Activated naive CD4-positive, alpha-beta T cell treated with anti-CD3 and anti-CD28 coated beads for 36 hours (primary cell): Measurements from ENCODE around the gene FECH. TPM values are rescaled to one million over a fixed set of nuclear protein-coding genes. Genes with fewer than 3 reads are reported as not detected.
"Not testable (repeated sequence)": the region's sequence is repeated elsewhere in the genome, so short reads cannot be mapped to it uniquely, and the experiment has no call there.

Experiments used
- CTCF ChIA-PET: fragments of 350-600 bp; sonication (Branson Sonifier 250); formaldehyde crosslinking; loops from one replicate; lab custom pipeline; 2021; ENCODE audit warnings: antibody characterized with exemption; lab: Charles Lee
- DNase-seq: peaks from one replicate; pipeline ENCODE4 v3.0.0-alpha.2; 2020
- H3K27ac Mint-ChIP-seq: one replicate; pipeline ENCODE4 v1.8.0; 2021; ENCODE audit warnings: mild to moderate bottlenecking, mixed read lengths
- H3K27me3 Mint-ChIP-seq: one replicate; pipeline ENCODE4 v1.8.0; 2021; ENCODE audit warnings: low read depth, mixed read lengths
- H3K36me3 Mint-ChIP-seq: one replicate; pipeline ENCODE4 v1.8.0; 2021; ENCODE audit warnings: low read depth, mixed read lengths
- H3K4me1 Mint-ChIP-seq: one replicate; pipeline ENCODE4 v1.8.0; 2021; ENCODE audit warnings: low read depth, mixed read lengths
- H3K4me3 Mint-ChIP-seq: one replicate; pipeline ENCODE4 v1.8.0; 2021; ENCODE audit warnings: mild to moderate bottlenecking, moderate library complexity, mixed read lengths
- H3K9me3 Mint-ChIP-seq: one replicate; pipeline ENCODE4 v1.8.0; 2021; ENCODE audit warnings: mixed read lengths
- intact Hi-C: fragments of 100-400 bp; cut with micrococcal nuclease; formaldehyde crosslinking; loops from one replicate; pipeline ENCODE4 v1.15.1; 2023
- total RNA-seq, 2 experiments: library from RNA; stranded (reverse); gene quantifications; one replicate each; pipeline ENCODE4 v1.2.3, GENCODE V29; 2021

The FECH gene
- total RNA-seq, 2 experiments from 2014 or later: 18.8 to 19.2 TPM

DNA sequence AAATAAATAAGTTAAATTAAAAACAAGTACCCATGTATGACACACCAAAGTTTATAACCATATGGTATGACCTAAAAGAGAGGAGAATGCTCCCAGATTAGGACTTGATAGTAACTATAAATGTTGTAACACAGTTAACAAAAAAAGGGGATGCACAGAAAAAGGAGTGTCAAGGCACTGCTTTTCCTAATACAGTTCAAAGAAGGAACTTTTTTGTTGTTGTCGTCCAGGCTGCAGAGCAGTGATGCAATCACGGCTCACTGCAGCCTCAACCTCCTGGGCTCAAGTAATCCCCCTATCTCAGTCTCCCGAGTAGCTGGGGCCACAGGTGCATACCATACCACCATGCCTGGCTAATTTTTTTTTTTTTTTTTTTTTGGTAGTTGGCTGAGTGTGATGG lies 32.4 kb upstream of the FECH start:
- Mint-ChIP-seq H3K4me3 (no peak overlapping the region), H3K4me1 (peaks cover 37% of the 10 kb centered on the region), H3K27ac (no peak overlapping the region), H3K27me3 (no peaks in the 10 kb centered on the region), H3K36me3 (peaks cover 24% of the 10 kb centered on the region), H3K9me3 (no peaks in the 10 kb centered on the region)
- DNase-seq: no peak
- CTCF ChIA-PET: no interaction called here
- intact Hi-C loops: no loop called here

DNA sequence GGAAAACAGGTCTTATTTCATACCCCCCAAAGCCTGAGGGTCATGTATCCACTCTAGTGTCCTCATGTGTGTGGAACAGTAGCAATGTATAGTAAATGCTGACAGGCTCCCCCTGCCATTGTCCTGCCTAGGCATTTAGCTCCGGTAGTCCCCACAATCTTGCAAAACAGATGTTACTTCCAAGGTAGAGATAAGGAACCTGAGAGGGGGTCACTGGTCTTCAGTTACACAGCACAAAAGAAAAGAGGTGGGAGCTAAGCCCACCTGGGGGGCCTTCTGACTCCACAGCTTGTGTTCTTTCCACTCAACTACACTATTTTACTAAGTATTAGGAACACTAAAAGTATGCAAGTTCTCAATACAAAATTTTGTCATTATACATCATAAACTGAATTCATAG lies 17.4 kb upstream of the FECH start:
- CTCF ChIA-PET: interaction anchor here (1.2 kb wide), 1 partner anchor 45 kb away, joined by 5 read pairs; no protein-coding TSS in a partner anchor

DNA sequence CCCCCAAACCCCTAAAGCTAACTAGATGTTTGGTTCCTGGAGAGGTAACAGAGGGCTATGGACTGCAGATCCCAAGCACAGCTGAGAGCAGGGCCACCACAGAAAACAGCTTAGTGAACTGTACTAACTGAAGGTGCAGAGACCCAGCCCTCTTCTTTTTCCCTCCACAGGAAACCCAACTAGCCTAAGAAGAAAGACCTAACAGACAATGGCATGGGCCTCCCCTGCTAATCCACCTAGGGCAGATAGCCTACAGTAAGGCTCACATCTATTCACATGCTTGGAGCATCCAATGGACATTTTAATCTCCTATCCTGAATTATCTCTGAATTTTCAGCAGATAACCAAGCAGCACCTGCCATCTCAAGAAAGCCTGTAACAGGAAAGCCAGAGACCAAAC lies 8.8 kb upstream of the FECH start:
- Mint-ChIP-seq H3K36me3 (peaks cover 33% of the 10 kb centered on the region), H3K27ac (no peak overlapping the region), H3K27me3 (no peaks in the 10 kb centered on the region), H3K9me3 (no peaks in the 10 kb centered on the region), H3K4me3 (no peak overlapping the region), H3K4me1 (peaks cover 9% of the 10 kb centered on the region)
- DNase-seq: no peak
- intact Hi-C loops: no loop called here
- CTCF ChIA-PET: no interaction called here

More for the DNA sequence above, 17.4 kb upstream of the FECH start:
- no peaks in the 10 kb centered on the region for H3K9me3 Mint-ChIP-seq
- no peak for DNase-seq
- H3K27ac Mint-ChIP-seq: no peak overlapping the region
- H3K27me3 Mint-ChIP-seq: no peaks in the 10 kb centered on the region
- intact Hi-C loops: no loop called here
- H3K4me1 Mint-ChIP-seq: no peaks in the 10 kb centered on the region
- peaks cover 58% of the 10 kb centered on the region for H3K36me3 Mint-ChIP-seq
- no peak overlapping the region for H3K4me3 Mint-ChIP-seq

DNA sequence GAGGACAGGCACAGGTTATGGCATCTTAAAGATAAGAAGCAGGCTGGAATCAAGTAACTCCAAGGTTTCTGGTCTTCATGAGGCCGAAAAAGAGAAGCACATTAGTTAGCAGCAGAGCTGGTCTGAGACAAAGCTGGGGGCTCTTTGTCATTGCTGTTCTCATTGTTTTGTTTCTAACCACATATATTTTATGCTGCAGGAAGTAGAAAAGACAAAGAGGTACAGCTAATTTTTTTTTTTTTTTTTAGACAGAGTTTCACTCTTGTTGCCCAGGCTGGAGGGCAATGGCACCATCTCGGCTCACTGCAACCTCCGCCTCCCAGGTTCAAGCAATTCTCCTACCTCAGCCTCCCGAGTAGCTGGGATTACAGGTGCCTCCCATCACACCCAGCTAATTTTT lies 6.2 kb upstream of the FECH start:
- H3K9me3 Mint-ChIP-seq, H3K27ac Mint-ChIP-seq, DNase-seq, intact Hi-C loops, H3K4me1 Mint-ChIP-seq, H3K36me3 Mint-ChIP-seq, H3K27me3 Mint-ChIP-seq, H3K4me3 Mint-ChIP-seq: not testable (repeated sequence)
- CTCF ChIA-PET: interaction anchor here (0.7 kb wide), 1 partner anchor 33 kb away, joined by 3 read pairs; no protein-coding TSS in a partner anchor

DNA sequence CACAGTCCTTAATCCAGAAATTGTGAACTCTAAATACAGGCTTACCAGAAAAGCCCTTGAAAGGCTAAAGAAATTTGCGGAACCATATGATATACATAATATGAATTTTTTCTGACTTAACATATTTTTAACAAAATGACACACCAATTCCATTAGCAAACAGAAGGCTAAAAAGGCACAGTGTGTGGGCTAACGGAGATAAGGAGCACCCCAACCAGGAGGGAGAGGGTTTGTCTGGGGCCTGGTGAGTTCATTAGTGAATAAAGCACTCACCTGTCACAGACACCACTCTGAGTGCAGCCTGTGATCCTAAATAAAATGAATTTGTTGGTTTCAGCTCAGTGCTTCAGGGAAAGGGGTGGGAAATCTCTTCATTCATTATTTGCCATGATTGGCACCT lies 2.7 kb upstream of the FECH start:
- Mint-ChIP-seq H3K9me3 (no peaks in the 10 kb centered on the region), H3K4me3 (no peak overlapping the region), H3K27me3 (no peaks in the 10 kb centered on the region), H3K27ac (no peak overlapping the region), H3K36me3 (peaks cover 6% of the 10 kb centered on the region), H3K4me1 (peaks cover 24% of the 10 kb centered on the region)
- DNase-seq: no peak
- intact Hi-C loops: loop anchor here (5.0 to 10.0 kb wide), 2 partner anchors 456 to 952 kb away; partner anchors contain the start of genes NEDD4L and TXNL1
- CTCF ChIA-PET: interaction anchor here (0.6 to 1.9 kb wide), 2 partner anchors 27 to 108 kb away, joined by 4 to 5 read pairs; no protein-coding TSS in a partner anchor

DNA sequence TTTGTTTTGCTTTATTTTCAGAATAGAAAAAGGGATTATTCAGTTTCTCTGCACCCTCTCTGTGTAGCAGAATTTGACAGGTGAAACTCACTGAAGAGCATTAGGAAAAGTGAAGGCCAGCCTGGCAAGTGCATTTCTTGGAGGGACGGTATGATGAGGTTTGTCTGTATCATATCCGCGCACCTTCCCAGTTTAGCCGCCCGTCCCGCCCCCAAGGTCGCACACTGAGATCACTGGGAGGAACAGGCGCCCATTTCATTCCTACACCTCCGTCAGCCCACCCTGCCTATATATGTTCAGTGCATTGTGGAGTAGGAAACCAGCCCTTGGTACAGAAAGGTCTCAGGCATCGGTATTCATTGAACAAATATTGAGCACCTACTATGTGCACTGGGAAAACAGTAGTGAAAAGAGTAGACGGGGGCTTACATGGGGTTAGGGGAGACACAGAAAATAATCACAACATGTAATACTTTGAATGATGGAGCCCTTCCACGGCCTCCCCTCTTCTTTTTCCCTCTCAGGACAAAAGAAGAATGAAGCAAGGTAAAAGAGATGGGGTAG lies 678 bp upstream of the FECH start:
- no peaks in the 10 kb centered on the region for H3K9me3 Mint-ChIP-seq
- H3K4me3 Mint-ChIP-seq: peak overlapping the region; percentile 83
- H3K36me3 Mint-ChIP-seq: peaks cover 5% of the 10 kb centered on the region
- CTCF ChIA-PET: no interaction called here
- peaks cover 20% of the 10 kb centered on the region for H3K4me1 Mint-ChIP-seq
- H3K27ac Mint-ChIP-seq: peak overlapping the region; percentile 56
- intact Hi-C loops: loop anchor here (5.0 to 10.0 kb wide), 2 partner anchors 458 to 950 kb away; partner anchors contain the start of genes NEDD4L and TXNL1
- no peaks in the 10 kb centered on the region for H3K27me3 Mint-ChIP-seq
- DNase-seq: no peak

DNA sequence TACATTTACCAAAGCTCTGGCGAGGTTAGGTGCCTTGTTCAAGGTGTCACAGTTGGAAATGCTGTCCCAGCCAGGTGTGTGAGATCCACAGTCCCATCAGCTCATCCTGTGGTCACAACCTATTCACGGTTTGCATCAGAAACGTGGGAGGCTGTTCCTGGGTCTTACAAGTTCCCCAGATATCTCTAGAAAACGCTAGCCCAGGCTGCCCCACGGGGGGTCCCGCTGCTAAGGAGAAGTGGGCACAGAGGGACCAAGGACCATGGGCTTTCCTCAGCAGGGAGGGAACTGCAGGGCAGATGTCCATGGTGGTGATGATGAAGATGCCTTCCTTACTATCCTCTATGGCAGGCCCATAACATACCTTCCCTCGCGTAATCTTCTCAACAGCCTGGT lies 649 bp downstream of the FECH start:
- CTCF ChIA-PET: interaction anchor here (0.6 kb wide), 1 partner anchor 31 kb away, joined by 3 read pairs; no protein-coding TSS in a partner anchor
- Mint-ChIP-seq H3K27ac (no peak overlapping the region), H3K27me3 (no peaks in the 10 kb centered on the region), H3K4me3 (peak overlapping the region; percentile 83), H3K4me1 (peaks cover 21% of the 10 kb centered on the region), H3K36me3 (peaks cover 9% of the 10 kb centered on the region), H3K9me3 (no peaks in the 10 kb centered on the region)
- intact Hi-C loops: loop anchor here (1.0 to 10.0 kb wide), 3 partner anchors 35 to 949 kb away; partner anchors contain the start of genes NARS1, NEDD4L and TXNL1
- DNase-seq: peak; percentile 16

DNA sequence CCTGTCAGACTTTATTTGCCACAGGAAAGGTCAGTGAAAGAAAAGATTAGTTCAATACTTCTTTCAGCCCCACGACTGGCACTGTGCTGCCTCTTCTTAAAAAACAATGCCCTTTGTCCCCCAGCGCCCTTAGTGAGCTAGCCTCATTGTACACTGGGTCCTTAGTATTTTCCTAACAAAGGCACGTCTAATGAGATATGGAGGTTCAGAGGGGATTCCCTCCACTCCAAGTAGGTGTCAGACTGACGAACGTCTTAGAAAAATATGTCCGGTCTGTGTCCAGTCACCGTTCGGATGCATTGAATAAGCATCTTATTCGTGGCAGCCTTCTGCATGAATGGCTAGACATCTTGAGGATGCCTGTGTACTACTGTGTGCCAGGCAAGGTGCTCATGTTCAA lies 1.1 kb downstream of the FECH start:
- no peak for DNase-seq
- intact Hi-C loops: loop anchor here (5.0 to 10.0 kb wide), 2 partner anchors 459 to 948 kb away; partner anchors contain the start of genes NEDD4L and TXNL1
- Mint-ChIP-seq H3K27ac (no peak overlapping the region), H3K4me3 (peak overlapping the region; percentile 83), H3K9me3 (no peaks in the 10 kb centered on the region), H3K4me1 (peaks cover 25% of the 10 kb centered on the region), H3K36me3 (peaks cover 9% of the 10 kb centered on the region), H3K27me3 (no peaks in the 10 kb centered on the region)
- CTCF ChIA-PET: interaction anchor here (0.6 kb wide), 1 partner anchor 32 kb away, joined by 3 read pairs; no protein-coding TSS in a partner anchor

DNA sequence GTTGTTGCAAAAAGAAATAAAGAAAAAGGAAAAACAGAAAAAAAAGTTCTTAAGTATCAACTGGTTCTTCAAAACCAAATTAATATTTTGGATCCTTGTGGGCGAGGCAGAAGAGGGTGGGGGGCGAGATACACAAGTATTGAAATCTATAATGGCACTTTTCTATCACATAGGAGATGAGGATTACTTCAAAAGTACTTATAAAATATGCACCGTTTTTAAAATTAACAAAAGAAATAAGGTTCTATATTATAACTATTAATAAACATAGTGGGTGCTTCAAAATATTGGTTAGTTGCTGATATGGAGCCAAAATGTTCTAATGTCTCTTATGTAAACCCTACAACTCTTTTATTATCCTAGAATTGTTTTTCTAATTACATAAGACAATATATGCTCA lies 2.1 kb downstream of the FECH start:
- Mint-ChIP-seq H3K4me3 (no peak overlapping the region), H3K27me3 (no peaks in the 10 kb centered on the region), H3K27ac (no peak overlapping the region), H3K4me1 (peaks cover 32% of the 10 kb centered on the region), H3K36me3 (peaks cover 13% of the 10 kb centered on the region), H3K9me3 (no peaks in the 10 kb centered on the region)
- CTCF ChIA-PET: no interaction called here
- intact Hi-C loops: loop anchor here (10.0 kb wide), 1 partner anchor 460 kb away; the partner anchor contains the start of gene NEDD4L
- DNase-seq: no peak

DNA sequence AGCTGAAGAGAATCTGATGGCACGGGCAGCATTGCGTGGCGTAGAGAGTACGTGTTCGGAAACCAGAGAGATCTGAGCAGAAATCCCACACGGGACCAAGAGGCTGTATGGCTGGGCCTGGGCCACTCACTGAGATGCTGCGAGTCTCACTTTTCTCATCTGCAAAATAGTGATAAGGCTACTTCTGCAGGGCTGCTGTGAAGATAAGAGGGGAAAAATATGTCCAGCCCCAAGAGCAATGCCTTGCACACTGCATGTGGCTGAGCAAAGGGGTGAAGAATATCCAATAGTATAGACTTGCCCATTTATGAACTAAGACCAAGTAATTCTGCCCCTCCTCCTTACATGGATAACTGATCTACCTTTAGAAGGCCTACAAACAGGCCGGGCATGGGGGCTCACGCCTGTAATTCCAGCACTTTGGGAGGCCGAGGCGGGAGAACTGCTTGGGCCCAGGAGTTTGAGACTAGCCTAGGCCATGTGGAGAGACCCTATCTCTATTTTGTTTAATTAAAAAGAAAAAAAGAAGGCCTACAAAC lies 3.1 kb downstream of the FECH start:
- DNase-seq: no peak
- H3K36me3 Mint-ChIP-seq: peaks cover 17% of the 10 kb centered on the region
- no peak overlapping the region for H3K4me3 Mint-ChIP-seq
- peaks cover 32% of the 10 kb centered on the region for H3K4me1 Mint-ChIP-seq
- intact Hi-C loops: loop anchor here (10.0 kb wide), 1 partner anchor 461 kb away; the partner anchor contains the start of gene NEDD4L
- H3K27ac Mint-ChIP-seq: no peak overlapping the region
- H3K27me3 Mint-ChIP-seq: no peaks in the 10 kb centered on the region
- CTCF ChIA-PET: interaction anchor here (0.7 kb wide), 1 partner anchor 1059 kb away, joined by 4 read pairs; no protein-coding TSS in a partner anchor
- no peaks in the 10 kb centered on the region for H3K9me3 Mint-ChIP-seq

DNA sequence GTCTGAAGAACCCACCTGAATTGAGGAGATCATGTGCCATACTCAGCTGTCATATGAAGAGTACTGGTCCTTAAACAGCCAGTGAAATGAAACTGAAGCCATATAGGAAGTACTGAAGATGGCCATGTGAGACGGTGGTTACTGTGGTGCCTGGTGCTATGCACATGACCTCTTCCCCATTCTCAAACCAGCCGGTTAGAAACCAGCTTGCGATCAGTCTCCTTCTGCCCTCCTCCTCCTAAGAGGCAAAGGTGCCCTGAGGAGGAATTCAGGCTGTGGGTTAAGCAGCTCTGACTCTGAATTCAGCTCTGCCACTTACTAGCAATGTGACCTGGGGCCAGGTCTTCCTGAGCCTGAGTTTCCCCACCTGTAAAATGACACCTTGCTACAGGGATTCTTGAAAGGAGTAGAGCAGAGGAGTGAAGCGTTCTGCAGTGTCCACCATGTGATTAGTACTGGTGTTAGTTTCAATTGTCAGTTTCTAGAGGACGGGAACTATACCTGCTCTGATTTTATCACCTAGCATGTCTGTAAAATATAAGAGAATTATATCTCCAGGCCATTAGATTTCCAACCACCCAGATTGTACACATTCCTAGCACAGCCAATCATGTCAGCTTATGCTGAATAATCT lies 5.1 kb downstream of the FECH start:
- DNase-seq: no peak
- H3K4me3 Mint-ChIP-seq: no peak overlapping the region
- intact Hi-C loops: loop anchor here (10.0 kb wide), 1 partner anchor 463 kb away; the partner anchor contains the start of gene NEDD4L

DNA sequence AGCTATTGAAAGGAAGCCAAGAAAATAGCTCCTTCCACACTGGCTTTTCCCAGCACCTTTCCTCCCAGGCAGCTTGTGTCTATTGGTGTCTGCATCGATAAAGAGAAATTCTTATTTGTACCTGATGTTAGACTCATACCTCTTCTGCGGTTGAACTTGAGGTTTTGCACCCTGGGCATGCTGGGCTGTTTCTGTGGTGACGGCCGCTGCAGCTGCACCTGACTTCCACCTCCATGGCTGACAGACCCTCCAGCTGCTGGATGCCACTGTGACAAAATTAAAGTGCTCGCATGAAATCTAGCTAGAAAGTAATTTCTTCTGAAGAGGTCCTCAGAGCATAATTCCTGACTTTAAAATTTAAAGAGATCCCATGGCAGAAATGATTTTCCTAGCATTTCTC lies 6.6 kb downstream of the FECH start:
- Mint-ChIP-seq H3K27ac (no peak overlapping the region), H3K9me3 (no peaks in the 10 kb centered on the region), H3K27me3 (no peaks in the 10 kb centered on the region), H3K4me1 (peaks cover 21% of the 10 kb centered on the region), H3K4me3 (no peak overlapping the region), H3K36me3 (peaks cover 28% of the 10 kb centered on the region)
- intact Hi-C loops: loop anchor here (10.0 kb wide), 1 partner anchor 465 kb away; the partner anchor contains the start of gene NEDD4L
- CTCF ChIA-PET: interaction anchor here (0.7 to 1.5 kb wide), 3 partner anchors 10 to 41 kb away, joined by 3 to 7 read pairs (median 3); no protein-coding TSS in a partner anchor
- DNase-seq: peak; percentile 9

More for the DNA sequence above, 5.1 kb downstream of the FECH start:
- Mint-ChIP-seq H3K36me3 (peaks cover 24% of the 10 kb centered on the region), H3K27ac (no peak overlapping the region), H3K4me1 (peaks cover 32% of the 10 kb centered on the region), H3K27me3 (no peaks in the 10 kb centered on the region), H3K9me3 (no peaks in the 10 kb centered on the region)
- CTCF ChIA-PET: no interaction called here
